Neural cell (in vitro differentiated cells): ENCODE results near the gene HS3ST6. TPM values are rescaled to one million over a fixed set of nuclear protein-coding genes. Genes with fewer than 3 reads are reported as not detected.
A peak's percentile ranks its signal among the peaks of the same experiment; 100 is the strongest.

Experiments used
- H2AFZ ChIP-seq: fragments of 200-600, 300-800 bp; sonication (generic), shearing (Covaris generic); 2 replicates; pipeline ENCODE4 v1.6.0; 2014; ENCODE audit warnings: low read depth, mild to moderate bottlenecking, antibody characterized with exemption, low read length, moderate library complexity
- H3F3A ChIP-seq: fragments of 200-600 bp; shearing (Covaris generic); 2 replicates; pipeline ENCODE4 v1.6.1; 2016; ENCODE audit warnings: mild to moderate bottlenecking, moderate library complexity, mixed read lengths, antibody characterized with exemption, low read length; ENCODE audit not compliant: insufficient read depth, poor library complexity, severe bottlenecking
- H3K27ac ChIP-seq: fragments of 200-600, 300-800 bp; sonication (generic), shearing (Covaris generic); 2 replicates; pipeline ENCODE4 v1.5.1; 2014; ENCODE audit warnings: mild to moderate bottlenecking, low read length, moderate library complexity
- H3K27me3 ChIP-seq: fragments of 300-800, 200-600 bp; sonication (generic), shearing (Covaris generic); 2 replicates; pipeline ENCODE4 v1.6.0; 2014; ENCODE audit warnings: mild to moderate bottlenecking, low read depth, low read length, moderate library complexity; ENCODE audit not compliant: insufficient read depth
- H3K36me3 ChIP-seq: fragments of 300-800, 200-600 bp; sonication (generic), shearing (Covaris generic); 2 replicates; pipeline ENCODE4 v1.5.1; 2014; ENCODE audit warnings: mild to moderate bottlenecking, antibody characterized with exemption, low read length, moderate library complexity; ENCODE audit not compliant: insufficient read depth
- H3K4me2 ChIP-seq: fragments of 300-800, 200-600 bp; sonication (generic), shearing (Covaris generic); 2 replicates; pipeline ENCODE4 v1.6.0; 2014; ENCODE audit warnings: mild to moderate bottlenecking, low read length
- H3K4me3 ChIP-seq: fragments of 300-800, 200-600 bp; sonication (generic), shearing (Covaris generic); 2 replicates; pipeline ENCODE4 v1.5.1; 2014; ENCODE audit warnings: mild to moderate bottlenecking, low read length, moderate library complexity
- H3K79me2 ChIP-seq: fragments of 200-600 bp; shearing (Covaris generic); replicated peaks from 2 replicates; pipeline ENCODE4 v1.6.0; 2014; ENCODE audit warnings: mild to moderate bottlenecking, low read length, moderate library complexity; ENCODE audit not compliant: insufficient read depth
- H3K9ac ChIP-seq: fragments of 300-800, 200-600 bp; sonication (generic), shearing (Covaris generic); 2 replicates; pipeline ENCODE4 v1.6.1; 2016; ENCODE audit warnings: mild to moderate bottlenecking, low read length, mixed read lengths
- H3K9me2 ChIP-seq: fragments of 200-600 bp; shearing (Covaris generic); 2 replicates; pipeline ENCODE4 v1.6.1; 2016; ENCODE audit warnings: mild to moderate bottlenecking, low read length, mixed read lengths; ENCODE audit not compliant: insufficient read depth
- H3K9me3 ChIP-seq: fragments of 200-600, 300-800 bp; sonication (generic), shearing (Covaris generic); 2 replicates; pipeline ENCODE4 v1.6.1; 2016; ENCODE audit warnings: mild to moderate bottlenecking, mixed run types, low read length, moderate library complexity, mixed read lengths
- H4K20me1 ChIP-seq: fragments of 200-600 bp; shearing (Covaris generic); 2 replicates; pipeline ENCODE4 v1.6.1; 2016; ENCODE audit warnings: mild to moderate bottlenecking, mixed run types; ENCODE audit not compliant: insufficient read depth
- EP300 ChIP-seq: fragments of 450-650 bp; conservative IDR thresholded peaks from 2 replicates; pipeline ENCODE4 v1.6.1; 2014; ENCODE audit warnings: antibody characterized with exemption, mild to moderate bottlenecking, moderate library complexity; ENCODE audit not compliant: poor library complexity, severe bottlenecking
- EZH2 ChIP-seq: fragments of 200-600, 300-800 bp; shearing (Covaris generic), sonication (generic); IDR thresholded peaks from 2 replicates; pipeline ENCODE4 v1.6.1; 2014; ENCODE audit warnings: antibody characterized with exemption, low read length, borderline replicate concordance, mild to moderate bottlenecking; ENCODE audit not compliant: insufficient read depth, poor library complexity, severe bottlenecking
- MXI1 ChIP-seq: fragments of 450-650 bp; conservative IDR thresholded peaks from 2 replicates; pipeline ENCODE4 v1.6.1; 2014; ENCODE audit warnings: antibody characterized with exemption, mild to moderate bottlenecking; ENCODE audit not compliant: poor library complexity, severe bottlenecking
- POLR2AphosphoS5 ChIP-seq: IDR thresholded peaks from 2 replicates; pipeline ENCODE4 v1.6.1; 2012
- RAD21 ChIP-seq: fragments of 450-650 bp; conservative IDR thresholded peaks from 2 replicates; pipeline ENCODE4 v1.6.1; 2014; ENCODE audit warnings: antibody characterized with exemption, mild to moderate bottlenecking, moderate library complexity
- SMC3 ChIP-seq: fragments of 450-650 bp; conservative IDR thresholded peaks from 2 replicates; pipeline ENCODE4 v1.6.1; 2014; ENCODE audit warnings: antibody characterized with exemption, mild to moderate bottlenecking, moderate library complexity; ENCODE audit not compliant: poor library complexity
- TAF1 ChIP-seq: IDR thresholded peaks from 2 replicates; pipeline ENCODE4 v1.6.1; 2012; ENCODE audit warnings: low read depth
- polyA plus RNA-seq: library from polyadenylated mRNA; depleted of rRNA; stranded (reverse); fragments of >200 nt; gene quantifications from 2 replicates; pipeline ENCODE4 v1.2.3, GENCODE V29; 2014
- TF ChIP-seq, protein P1 (sequence below): fragments of 450-650 bp; IDR thresholded peaks from 2 replicates; pipeline ENCODE4 v1.5.1; 2014; ENCODE audit warnings: antibody characterized with exemption, mild to moderate bottlenecking, moderate library complexity; ENCODE audit not compliant: poor library complexity, severe bottlenecking
- TF ChIP-seq, protein P2 (sequence below): IDR thresholded peaks from 2 replicates; pipeline ENCODE4 v1.6.1; 2012; ENCODE audit warnings: borderline replicate concordance

Gene HS3ST6
- polyA plus RNA-seq, 1 donor from 2014 or later = not detected

DNA sequence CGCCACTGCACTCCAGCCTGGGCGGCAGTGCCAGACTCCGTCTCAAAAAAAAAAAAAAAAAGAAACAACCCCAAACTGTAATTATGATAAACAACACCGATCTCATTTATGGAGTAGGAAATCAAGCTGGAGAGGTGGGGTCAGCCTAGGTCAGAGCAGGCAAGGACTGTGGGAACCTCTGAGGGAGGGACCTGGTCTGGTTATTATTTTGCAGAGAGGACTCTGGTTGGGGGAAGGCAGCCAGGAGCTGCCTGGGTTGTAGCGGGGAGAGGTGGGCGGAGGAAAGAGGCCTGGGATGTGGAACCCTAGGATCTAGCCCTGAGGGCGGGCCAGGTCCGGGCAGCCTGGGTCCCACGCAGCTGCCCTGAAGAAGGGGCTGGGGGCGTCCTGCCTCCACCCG lies 10.9 kb upstream of the HS3ST6 start:
- Histone ChIP-seq H3K79me2 (no peaks in the 10 kb centered on the region), H3K9ac (peak overlapping the region; percentile 38), H3F3A (no peaks in the 10 kb centered on the region), H2AFZ (no peak overlapping the region), H3K27me3 (no peaks in the 10 kb centered on the region), H3K4me3 (peak overlapping the region; percentile 56), H3K4me2 (no peak overlapping the region), H3K36me3 (no peaks in the 10 kb centered on the region), H3K9me2 (no peaks in the 10 kb centered on the region), H4K20me1 (no peaks in the 10 kb centered on the region), H3K27ac (no peak overlapping the region), H3K9me3 (no peaks in the 10 kb centered on the region)
- TF ChIP-seq, protein P1, sequence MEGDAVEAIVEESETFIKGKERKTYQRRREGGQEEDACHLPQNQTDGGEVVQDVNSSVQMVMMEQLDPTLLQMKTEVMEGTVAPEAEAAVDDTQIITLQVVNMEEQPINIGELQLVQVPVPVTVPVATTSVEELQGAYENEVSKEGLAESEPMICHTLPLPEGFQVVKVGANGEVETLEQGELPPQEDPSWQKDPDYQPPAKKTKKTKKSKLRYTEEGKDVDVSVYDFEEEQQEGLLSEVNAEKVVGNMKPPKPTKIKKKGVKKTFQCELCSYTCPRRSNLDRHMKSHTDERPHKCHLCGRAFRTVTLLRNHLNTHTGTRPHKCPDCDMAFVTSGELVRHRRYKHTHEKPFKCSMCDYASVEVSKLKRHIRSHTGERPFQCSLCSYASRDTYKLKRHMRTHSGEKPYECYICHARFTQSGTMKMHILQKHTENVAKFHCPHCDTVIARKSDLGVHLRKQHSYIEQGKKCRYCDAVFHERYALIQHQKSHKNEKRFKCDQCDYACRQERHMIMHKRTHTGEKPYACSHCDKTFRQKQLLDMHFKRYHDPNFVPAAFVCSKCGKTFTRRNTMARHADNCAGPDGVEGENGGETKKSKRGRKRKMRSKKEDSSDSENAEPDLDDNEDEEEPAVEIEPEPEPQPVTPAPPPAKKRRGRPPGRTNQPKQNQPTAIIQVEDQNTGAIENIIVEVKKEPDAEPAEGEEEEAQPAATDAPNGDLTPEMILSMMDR = no peak
- TF ChIP-seq POLR2AphosphoS5 (no peak), SMC3 (no peak), MXI1 (no peak), EP300 (no peak), TAF1 (no peak), RAD21 (no peak), EZH2 (no peak)
- TF ChIP-seq, protein P2, sequence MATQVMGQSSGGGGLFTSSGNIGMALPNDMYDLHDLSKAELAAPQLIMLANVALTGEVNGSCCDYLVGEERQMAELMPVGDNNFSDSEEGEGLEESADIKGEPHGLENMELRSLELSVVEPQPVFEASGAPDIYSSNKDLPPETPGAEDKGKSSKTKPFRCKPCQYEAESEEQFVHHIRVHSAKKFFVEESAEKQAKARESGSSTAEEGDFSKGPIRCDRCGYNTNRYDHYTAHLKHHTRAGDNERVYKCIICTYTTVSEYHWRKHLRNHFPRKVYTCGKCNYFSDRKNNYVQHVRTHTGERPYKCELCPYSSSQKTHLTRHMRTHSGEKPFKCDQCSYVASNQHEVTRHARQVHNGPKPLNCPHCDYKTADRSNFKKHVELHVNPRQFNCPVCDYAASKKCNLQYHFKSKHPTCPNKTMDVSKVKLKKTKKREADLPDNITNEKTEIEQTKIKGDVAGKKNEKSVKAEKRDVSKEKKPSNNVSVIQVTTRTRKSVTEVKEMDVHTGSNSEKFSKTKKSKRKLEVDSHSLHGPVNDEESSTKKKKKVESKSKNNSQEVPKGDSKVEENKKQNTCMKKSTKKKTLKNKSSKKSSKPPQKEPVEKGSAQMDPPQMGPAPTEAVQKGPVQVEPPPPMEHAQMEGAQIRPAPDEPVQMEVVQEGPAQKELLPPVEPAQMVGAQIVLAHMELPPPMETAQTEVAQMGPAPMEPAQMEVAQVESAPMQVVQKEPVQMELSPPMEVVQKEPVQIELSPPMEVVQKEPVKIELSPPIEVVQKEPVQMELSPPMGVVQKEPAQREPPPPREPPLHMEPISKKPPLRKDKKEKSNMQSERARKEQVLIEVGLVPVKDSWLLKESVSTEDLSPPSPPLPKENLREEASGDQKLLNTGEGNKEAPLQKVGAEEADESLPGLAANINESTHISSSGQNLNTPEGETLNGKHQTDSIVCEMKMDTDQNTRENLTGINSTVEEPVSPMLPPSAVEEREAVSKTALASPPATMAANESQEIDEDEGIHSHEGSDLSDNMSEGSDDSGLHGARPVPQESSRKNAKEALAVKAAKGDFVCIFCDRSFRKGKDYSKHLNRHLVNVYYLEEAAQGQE = no peak

DNA sequence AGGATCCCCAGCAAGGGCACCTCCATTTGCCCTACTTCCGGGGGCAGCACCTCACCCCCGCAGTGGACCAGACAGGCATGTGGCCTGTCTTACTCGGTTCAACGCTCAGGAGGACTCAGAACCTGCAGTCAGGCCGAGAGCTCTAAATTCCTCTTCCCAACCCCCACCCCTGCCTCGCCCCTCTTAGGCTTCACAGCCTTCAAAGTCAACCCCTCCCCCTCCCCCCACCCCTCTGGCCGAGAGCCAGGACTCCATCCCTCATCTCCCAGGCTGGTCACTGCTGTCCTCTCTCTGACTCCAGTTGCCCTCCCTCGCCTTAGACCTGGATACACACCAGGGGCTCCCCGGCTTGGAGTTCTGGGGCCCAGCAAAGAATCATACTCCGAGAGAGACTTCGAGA lies 8.1 kb upstream of the HS3ST6 start:
- no peak for TF ChIP-seq EP300
- no peak for TF ChIP-seq POLR2AphosphoS5
- no peak for TF ChIP-seq TAF1
- TF ChIP-seq, protein P2 = no peak
- TF ChIP-seq, protein P1 = no peak
- TF ChIP-seq EZH2 = no peak
- TF ChIP-seq MXI1 = no peak
- no peak for TF ChIP-seq SMC3
- TF ChIP-seq RAD21 = no peak
- H4K20me1 ChIP-seq = no peaks in the 10 kb centered on the region
- H3K4me2 ChIP-seq = no peak overlapping the region
- H3K4me3 ChIP-seq = no peak overlapping the region
- no peaks in the 10 kb centered on the region for H3F3A ChIP-seq
- no peak overlapping the region for H3K9ac ChIP-seq
- H3K9me3 ChIP-seq = no peaks in the 10 kb centered on the region
- peaks cover 12% of the 10 kb centered on the region for H3K27me3 ChIP-seq
- H3K27ac ChIP-seq = no peak overlapping the region
- H3K79me2 ChIP-seq = no peaks in the 10 kb centered on the region
- H3K9me2 ChIP-seq = no peaks in the 10 kb centered on the region
- H3K36me3 ChIP-seq = no peaks in the 10 kb centered on the region
- H2AFZ ChIP-seq = no peak overlapping the region
